Smooth muscle cell (in vitro differentiated cells): ENCODE results near the gene ISG15. TPM values are rescaled to one million over a fixed set of nuclear protein-coding genes. Genes with fewer than 3 reads are reported as not detected.

Experiments used
- DNase-seq: peaks from one replicate; lab custom pipeline; 2025; ENCODE audit not compliant: unreplicated experiment; lab: John Stamatoyannopoulos, UW
- H2AFZ ChIP-seq: fragments of 200-600 bp; sonication (generic); 2 replicates; pipeline ENCODE4 v1.6.0; 2016; ENCODE audit warnings: antibody characterized with exemption, low read depth, mild to moderate bottlenecking
- H3F3A ChIP-seq: fragments of 200-600 bp; sonication (generic); 2 replicates; pipeline ENCODE4 v1.6.0; 2017; ENCODE audit warnings: antibody characterized with exemption, low read depth
- H3K27ac ChIP-seq: fragments of 200-600 bp; sonication (generic); 2 replicates; pipeline ENCODE4 v1.5.1; 2016; ENCODE audit warnings: low read depth, mild to moderate bottlenecking
- H3K27me3 ChIP-seq: fragments of 200-600 bp; sonication (generic); 2 replicates; pipeline ENCODE4 v1.6.1; 2016; ENCODE audit warnings: low read depth, mild to moderate bottlenecking
- H3K36me3 ChIP-seq: fragments of 200-600 bp; sonication (generic); 2 replicates; pipeline ENCODE4 v1.5.1; 2016; ENCODE audit warnings: low read depth
- H3K4me1 ChIP-seq: fragments of 200-600 bp; sonication (generic); 2 replicates; pipeline ENCODE4 v1.5.1; 2016; ENCODE audit warnings: low read depth
- H3K4me2 ChIP-seq: fragments of 200-600 bp; sonication (generic); 2 replicates; pipeline ENCODE4 v1.6.0; 2016; ENCODE audit warnings: mild to moderate bottlenecking
- H3K4me3 ChIP-seq: fragments of 200-600 bp; sonication (generic); 2 replicates; pipeline ENCODE4 v1.5.1; 2016; ENCODE audit warnings: mild to moderate bottlenecking
- H3K79me2 ChIP-seq: fragments of 200-600 bp; sonication (generic); 2 replicates; pipeline ENCODE4 v1.6.0; 2016; ENCODE audit warnings: low read depth, mild to moderate bottlenecking
- H3K9ac ChIP-seq: fragments of 200-600 bp; sonication (generic); 2 replicates; pipeline ENCODE4 v1.6.0; 2016; ENCODE audit warnings: low read depth
- H3K9me3 ChIP-seq: fragments of 200-600 bp; sonication (generic); replicated peaks from 2 replicates; pipeline ENCODE4 v1.5.1; 2016; ENCODE audit warnings: low read depth
- H4K20me1 ChIP-seq: fragments of 200-600 bp; sonication (generic); 2 replicates; pipeline ENCODE4 v1.6.0; 2016; ENCODE audit warnings: low read depth
- WGBS: methylation state at CpG from one replicate; pipeline ENCODE4 v1.1.7; 2016; ENCODE audit warnings: low lambda C conversion rate; 5-methylcytosine and 5-hydroxymethylcytosine counted together
- polyA plus RNA-seq: library from polyadenylated mRNA; unstranded; fragments of >200 nt; fragmentation: Nextera tagmentation; extraction: Ambion mirVana; gene quantifications from 2 replicates; pipeline ENCODE4 v1.2.1, GENCODE V29; 2016
- total RNA-seq: library from RNA; depleted of rRNA; stranded (reverse); fragments of >200 nt; gene quantifications from 2 replicates; pipeline ENCODE4 v1.2.3, GENCODE V29; 2014
- TF ChIP-seq, protein P1 (sequence below): fragments of 200-600 bp; sonication (generic); IDR thresholded peaks from 2 replicates; pipeline ENCODE4 v1.5.1; 2017; ENCODE audit warnings: borderline replicate concordance, mild to moderate bottlenecking, antibody characterized with exemption; ENCODE audit not compliant: insufficient read depth, poor library complexity, severe bottlenecking

Gene ISG15
- total and polyA plus RNA-seq, 2 experiments from 2014 or later, result 109 to 147 TPM

DNA sequence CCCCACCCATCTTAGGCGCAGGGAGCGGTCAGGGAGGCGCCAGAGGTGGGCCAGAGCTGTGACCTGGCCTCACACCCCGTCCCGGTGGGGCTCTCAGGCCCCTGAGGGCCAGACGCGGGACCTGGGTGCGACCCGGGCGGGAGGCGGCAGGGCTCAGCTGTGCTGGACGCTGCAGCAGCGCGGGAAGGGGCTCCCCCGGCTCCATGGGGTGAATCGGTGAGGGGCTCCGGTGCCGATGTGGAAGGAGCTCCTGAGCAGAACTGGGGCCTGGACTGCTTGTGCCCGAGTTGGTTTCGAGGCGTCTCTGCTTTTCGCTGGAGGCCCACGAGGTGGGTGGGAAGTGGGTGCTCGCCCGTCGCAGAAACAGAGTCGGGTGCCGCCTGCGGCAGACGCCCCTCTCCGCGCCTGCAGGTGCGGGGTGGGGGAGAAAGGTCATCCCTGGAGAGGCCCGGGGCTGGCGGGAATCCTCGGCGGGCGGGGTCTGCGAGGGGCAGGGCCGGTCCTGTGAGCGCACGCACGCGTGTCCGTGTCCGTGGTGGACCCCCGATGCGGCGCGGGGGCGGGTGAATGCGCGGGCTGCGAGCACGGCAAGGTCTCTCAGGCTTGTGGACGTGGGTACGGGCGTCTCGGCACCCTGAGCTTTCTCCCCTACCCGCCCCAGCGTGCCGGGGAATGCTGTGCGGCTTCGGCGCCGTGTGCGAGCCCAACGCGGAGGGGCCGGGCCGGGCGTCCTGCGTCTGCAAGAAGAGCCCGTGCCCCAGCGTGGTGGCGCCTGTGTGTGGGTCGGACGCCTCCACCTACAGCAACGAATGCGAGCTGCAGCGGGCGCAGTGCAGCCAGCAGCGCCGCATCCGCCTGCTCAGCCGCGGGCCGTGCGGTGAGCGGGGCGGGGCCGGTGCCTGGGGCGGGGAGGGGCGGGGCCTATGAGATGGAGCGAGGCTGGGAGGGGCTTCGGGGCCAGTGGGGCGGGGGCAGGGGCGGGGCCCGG is 27.0 kb downstream of the ISG15 start:
- Histone ChIP-seq H3K9me3 (no peaks in the 10 kb centered on the region), H3K36me3 (no peaks in the 10 kb centered on the region), H3K4me3 (peak overlapping the region; percentile 48), H3K27me3 (peaks cover 11% of the 10 kb centered on the region), H3K4me2 (peak overlapping the region; percentile 93), H3K4me1 (peaks cover 10% of the 10 kb centered on the region), H3F3A (no peaks in the 10 kb centered on the region), H3K79me2 (no peaks in the 10 kb centered on the region), H2AFZ (no peak overlapping the region), H3K9ac (no peak overlapping the region), H4K20me1 (peaks cover 74% of the 10 kb centered on the region), H3K27ac (no peak overlapping the region)
- WGBS, result 17% methylated on average over 50 of the region's 99 CpGs
- DNase-seq, result peak; percentile 60
- TF ChIP-seq, protein P1, sequence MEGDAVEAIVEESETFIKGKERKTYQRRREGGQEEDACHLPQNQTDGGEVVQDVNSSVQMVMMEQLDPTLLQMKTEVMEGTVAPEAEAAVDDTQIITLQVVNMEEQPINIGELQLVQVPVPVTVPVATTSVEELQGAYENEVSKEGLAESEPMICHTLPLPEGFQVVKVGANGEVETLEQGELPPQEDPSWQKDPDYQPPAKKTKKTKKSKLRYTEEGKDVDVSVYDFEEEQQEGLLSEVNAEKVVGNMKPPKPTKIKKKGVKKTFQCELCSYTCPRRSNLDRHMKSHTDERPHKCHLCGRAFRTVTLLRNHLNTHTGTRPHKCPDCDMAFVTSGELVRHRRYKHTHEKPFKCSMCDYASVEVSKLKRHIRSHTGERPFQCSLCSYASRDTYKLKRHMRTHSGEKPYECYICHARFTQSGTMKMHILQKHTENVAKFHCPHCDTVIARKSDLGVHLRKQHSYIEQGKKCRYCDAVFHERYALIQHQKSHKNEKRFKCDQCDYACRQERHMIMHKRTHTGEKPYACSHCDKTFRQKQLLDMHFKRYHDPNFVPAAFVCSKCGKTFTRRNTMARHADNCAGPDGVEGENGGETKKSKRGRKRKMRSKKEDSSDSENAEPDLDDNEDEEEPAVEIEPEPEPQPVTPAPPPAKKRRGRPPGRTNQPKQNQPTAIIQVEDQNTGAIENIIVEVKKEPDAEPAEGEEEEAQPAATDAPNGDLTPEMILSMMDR, result no peak

DNA sequence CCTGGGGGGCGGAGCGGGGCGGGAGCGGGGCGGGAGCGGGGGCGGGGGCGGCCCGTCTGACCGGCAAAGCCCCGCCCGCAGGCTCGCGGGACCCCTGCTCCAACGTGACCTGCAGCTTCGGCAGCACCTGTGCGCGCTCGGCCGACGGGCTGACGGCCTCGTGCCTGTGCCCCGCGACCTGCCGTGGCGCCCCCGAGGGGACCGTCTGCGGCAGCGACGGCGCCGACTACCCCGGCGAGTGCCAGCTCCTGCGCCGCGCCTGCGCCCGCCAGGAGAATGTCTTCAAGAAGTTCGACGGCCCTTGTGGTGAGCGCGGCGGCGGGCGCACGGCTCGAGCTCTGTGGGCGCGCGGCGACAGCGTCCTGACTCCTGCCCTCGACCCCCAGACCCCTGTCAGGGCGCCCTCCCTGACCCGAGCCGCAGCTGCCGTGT is 27.8 kb downstream of the ISG15 start:
- H3K36me3 ChIP-seq, result no peaks in the 10 kb centered on the region
- peaks cover 10% of the 10 kb centered on the region for H3K4me1 ChIP-seq
- no peak overlapping the region for H3K9ac ChIP-seq
- H2AFZ ChIP-seq, result no peak overlapping the region
- H3K27ac ChIP-seq, result no peak overlapping the region
- H3F3A ChIP-seq, result no peaks in the 10 kb centered on the region
- TF ChIP-seq, protein P1, result no peak
- DNase-seq, result no peak
- H3K79me2 ChIP-seq, result no peaks in the 10 kb centered on the region
- H3K27me3 ChIP-seq, result peaks cover 11% of the 10 kb centered on the region
- H3K4me3 ChIP-seq, result no peak overlapping the region
- WGBS, result 60% methylated on average over 37 of the region's 60 CpGs
- H3K9me3 ChIP-seq, result no peaks in the 10 kb centered on the region
- H4K20me1 ChIP-seq, result peaks cover 65% of the 10 kb centered on the region
- H3K4me2 ChIP-seq, result no peak overlapping the region

DNA sequence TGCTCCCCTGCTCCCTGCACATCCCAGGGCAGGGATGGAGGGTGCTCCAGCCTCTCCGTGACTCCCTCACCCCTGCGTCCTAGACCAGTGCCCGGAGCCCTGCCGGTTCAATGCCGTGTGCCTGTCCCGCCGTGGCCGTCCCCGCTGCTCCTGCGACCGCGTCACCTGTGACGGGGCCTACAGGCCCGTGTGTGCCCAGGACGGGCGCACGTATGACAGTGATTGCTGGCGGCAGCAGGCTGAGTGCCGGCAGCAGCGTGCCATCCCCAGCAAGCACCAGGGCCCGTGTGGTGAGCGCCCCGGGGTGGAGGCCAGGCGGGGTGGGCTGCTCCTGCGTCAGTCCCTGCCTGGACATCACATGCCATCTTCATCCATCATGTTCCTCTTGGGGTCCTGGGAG is 28.6 kb downstream of the ISG15 start:
- Histone ChIP-seq H3K27me3 (peaks cover 11% of the 10 kb centered on the region), H2AFZ (no peak overlapping the region), H4K20me1 (peaks cover 58% of the 10 kb centered on the region), H3K9ac (no peak overlapping the region), H3K9me3 (no peaks in the 10 kb centered on the region), H3K27ac (no peak overlapping the region), H3K36me3 (no peaks in the 10 kb centered on the region), H3K4me2 (no peak overlapping the region), H3K4me1 (peaks cover 10% of the 10 kb centered on the region), H3K79me2 (no peaks in the 10 kb centered on the region), H3F3A (no peaks in the 10 kb centered on the region), H3K4me3 (no peak overlapping the region)
- TF ChIP-seq, protein P1, result no peak
- no peak for DNase-seq
- 94% methylated on average over 25 of the region's 25 CpGs for WGBS
